Mucosa of rectum (tissue), 2 donors: Measurements from ENCODE around the gene PGA4.
"Not testable (repeated sequence)": the region's sequence is repeated elsewhere in the genome, so short reads cannot be mapped to it uniquely, and the experiment has no call there.

Source experiments
- H3K27ac ChIP-seq, 2 donors: one replicate each; pipeline ENCODE4 v1.7.0; 2013; ENCODE audit warnings: inconsistent platforms in 2 of 2, low read depth in 2 of 2, low read length in 2 of 2
- H3K27me3 ChIP-seq, 2 donors: one replicate each; pipeline ENCODE4 v1.7.0; 2013; ENCODE audit warnings: low read length in 2 of 2; ENCODE audit not compliant: control insufficient read depth in 2 of 2, insufficient read depth in 2 of 2
- H3K36me3 ChIP-seq, 2 donors: one replicate each; pipeline ENCODE4 v1.7.0; 2013; ENCODE audit warnings: low read length in 2 of 2; ENCODE audit not compliant: control insufficient read depth in 2 of 2, insufficient read depth in 2 of 2
- H3K4me1 ChIP-seq, 2 donors: one replicate each; pipeline ENCODE4 v1.7.0; 2013; ENCODE audit warnings: low read length in 2 of 2, mild to moderate bottlenecking in 1 of 2; ENCODE audit not compliant: control insufficient read depth in 2 of 2, insufficient read depth in 2 of 2
- H3K4me3 ChIP-seq, 2 donors: one replicate each; pipeline ENCODE4 v1.7.0; 2013; ENCODE audit warnings: low read length in 2 of 2
- H3K9ac ChIP-seq, 2 donors: one replicate each; pipeline ENCODE4 v1.7.0; 2013; ENCODE audit warnings: low read length in 2 of 2, low read depth in 1 of 2, mild to moderate bottlenecking in 1 of 2
- H3K9me3 ChIP-seq, 2 donors: one replicate each; pipeline ENCODE4 v1.7.0; 2013; ENCODE audit warnings: low read length in 2 of 2; ENCODE audit not compliant: control insufficient read depth in 2 of 2
- donor health status: healthy.
- donor health status: Normal muscosa, but diverticular disease.

Gene PGA4

GRCh38 chr11:61226457-61227137 is 4.5 kb downstream of the PGA4 start:
- H3K9me3 ChIP-seq, H3K4me3 ChIP-seq, H3K27me3 ChIP-seq, H3K36me3 ChIP-seq, H3K9ac ChIP-seq, H3K27ac ChIP-seq, H3K4me1 ChIP-seq: not testable (repeated sequence)

GRCh38 chr11:61229458-61229857 is 7.3 kb downstream of the PGA4 start:
- not testable (repeated sequence) for H3K9ac ChIP-seq, H3K4me3 ChIP-seq, H3K9me3 ChIP-seq, H3K27me3 ChIP-seq, H3K27ac ChIP-seq, H3K4me1 ChIP-seq, H3K36me3 ChIP-seq

GRCh38 chr11:61231033-61231432 is 8.9 kb downstream of the PGA4 start:
- H3K9ac ChIP-seq, H3K36me3 ChIP-seq: not testable (repeated sequence)

GRCh38 chr11:61231585-61231984 is 9.4 kb downstream of the PGA4 start:
- not testable (repeated sequence) for H3K27me3 ChIP-seq, H3K27ac ChIP-seq, H3K4me3 ChIP-seq, H3K9me3 ChIP-seq, H3K9ac ChIP-seq, H3K4me1 ChIP-seq, H3K36me3 ChIP-seq

More at GRCh38 chr11:61231033-61231432, 8.9 kb downstream of the PGA4 start:
- not testable (repeated sequence) for H3K27me3 ChIP-seq, H3K9me3 ChIP-seq, H3K4me1 ChIP-seq, H3K4me3 ChIP-seq, H3K27ac ChIP-seq

GRCh38 chr11:61232548-61233145 is 10.5 kb downstream of the PGA4 start:
- not testable (repeated sequence) for H3K4me1 ChIP-seq, H3K36me3 ChIP-seq, H3K9ac ChIP-seq

GRCh38 chr11:61237130-61237529 is 15.0 kb downstream of the PGA4 start:
- H3K36me3 ChIP-seq, H3K27ac ChIP-seq, H3K4me3 ChIP-seq, H3K9me3 ChIP-seq, H3K4me1 ChIP-seq, H3K27me3 ChIP-seq, H3K9ac ChIP-seq: not testable (repeated sequence)

More at GRCh38 chr11:61232548-61233145, 10.5 kb downstream of the PGA4 start:
- H3K4me3 ChIP-seq, H3K9me3 ChIP-seq, H3K27me3 ChIP-seq, H3K27ac ChIP-seq: not testable (repeated sequence)

GRCh38 chr11:61240288-61240687 is 18.1 kb downstream of the PGA4 start:
- not testable (repeated sequence) for H3K27ac ChIP-seq, H3K4me3 ChIP-seq, H3K4me1 ChIP-seq, H3K36me3 ChIP-seq, H3K9me3 ChIP-seq, H3K27me3 ChIP-seq, H3K9ac ChIP-seq

- not testable (repeated sequence) for H3K4me3 ChIP-seq, H3K4me1 ChIP-seq, H3K9ac ChIP-seq, H3K27ac ChIP-seq, H3K27me3 ChIP-seq, H3K36me3 ChIP-seq, H3K9me3 ChIP-seq
These were observed 18.7 kb downstream of the PGA4 start, which contains the start of gene PGA5 for GRCh38 chr11:61240875-61241274. TSS of gene PGA5 (plus strand) at chr11:61241175. CDS start at chr11:61241227, 52 bp downstream.

GRCh38 chr11:61241526-61241925 is 19.4 kb downstream of the PGA4 start:
- not testable (repeated sequence) for H3K27ac ChIP-seq, H3K4me1 ChIP-seq, H3K4me3 ChIP-seq

GRCh38 chr11:61245284-61245964 is 23.3 kb downstream of the PGA4 start:
- H3K9me3 ChIP-seq, H3K27me3 ChIP-seq, H3K4me3 ChIP-seq: not testable (repeated sequence)

More at GRCh38 chr11:61241526-61241925, 19.4 kb downstream of the PGA4 start:
- H3K27me3 ChIP-seq, H3K9me3 ChIP-seq, H3K9ac ChIP-seq, H3K36me3 ChIP-seq: not testable (repeated sequence)

More at GRCh38 chr11:61245284-61245964, 23.3 kb downstream of the PGA4 start:
- H3K27ac ChIP-seq, H3K4me1 ChIP-seq, H3K9ac ChIP-seq, H3K36me3 ChIP-seq: not testable (repeated sequence)
